GM21367 (cell line): ENCODE data around the gene ATP11A.
"Not testable (repeated sequence)": the region's sequence is repeated elsewhere in the genome, so short reads cannot be mapped to it uniquely, and the experiment has no call there.

Experiments
- ATAC-seq: cut with Tn5 transposase; IDR thresholded peaks from one replicate; pipeline ENCODE4 v1.9.1; 2021; ENCODE audit not compliant: unreplicated experiment

ATP11A gene

DNA sequence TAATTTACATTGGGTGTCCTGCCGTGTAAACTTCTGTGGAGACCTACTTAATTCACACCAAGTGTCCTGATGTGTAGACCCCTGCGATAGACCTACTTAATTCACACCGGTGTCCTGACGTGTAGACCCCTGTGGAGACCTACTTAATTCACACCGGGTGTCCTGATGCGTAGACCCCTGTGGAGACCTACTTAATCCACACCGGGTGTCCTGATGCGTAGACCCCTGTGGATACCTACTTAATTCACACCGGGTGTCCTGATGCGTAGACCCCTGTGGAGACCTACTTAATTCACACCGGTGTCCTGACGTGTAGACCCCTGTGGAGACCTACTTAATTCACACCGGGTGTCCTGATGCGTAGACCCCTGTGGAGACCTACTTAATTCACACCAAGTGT, 97.0 kb downstream of the ATP11A start:
- not testable (repeated sequence) for ATAC-seq

DNA sequence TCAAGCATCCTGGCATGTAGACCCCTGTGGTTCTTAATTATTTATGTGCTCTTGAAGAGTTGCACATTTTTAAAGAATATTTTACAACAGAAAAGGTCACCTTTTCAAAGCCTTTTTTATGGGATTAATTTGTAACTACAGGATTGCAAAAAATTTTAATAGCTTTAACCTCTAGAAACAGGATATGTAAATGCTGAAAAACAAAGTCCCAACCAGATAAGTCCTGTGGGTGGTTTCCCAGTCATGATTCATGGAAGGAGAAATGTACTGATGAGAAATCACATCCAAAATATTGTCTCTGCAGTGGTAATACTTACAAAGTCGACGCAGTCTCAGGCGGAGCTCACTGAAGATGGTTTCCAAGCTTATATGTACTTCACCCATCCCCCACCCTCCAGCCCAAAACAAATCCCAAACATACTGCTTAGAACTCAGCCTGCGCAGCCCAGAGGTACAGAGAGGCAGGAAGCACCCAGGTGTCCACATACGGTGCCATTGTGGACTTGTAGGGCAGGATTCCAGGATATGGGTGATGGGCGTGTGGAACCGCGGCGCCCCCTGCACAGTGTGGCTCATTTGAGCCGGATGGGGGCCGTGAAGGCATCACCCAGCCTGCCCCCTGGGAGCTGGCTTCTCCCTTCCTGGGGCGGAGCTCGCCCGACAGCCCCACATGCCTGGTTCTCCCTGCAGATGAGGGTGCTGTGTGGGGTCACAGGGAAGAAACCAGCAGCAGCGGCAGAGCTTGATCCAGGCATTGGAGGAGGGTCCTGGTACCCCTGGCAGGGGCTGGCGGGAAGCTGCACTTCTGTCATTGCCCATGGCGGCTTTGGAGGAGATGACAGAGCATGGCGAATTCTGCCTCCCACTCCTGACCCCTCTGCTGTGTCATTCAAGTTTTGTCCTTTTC, 101.2 kb downstream of the ATP11A start:
- ATAC-seq, result no peak

DNA sequence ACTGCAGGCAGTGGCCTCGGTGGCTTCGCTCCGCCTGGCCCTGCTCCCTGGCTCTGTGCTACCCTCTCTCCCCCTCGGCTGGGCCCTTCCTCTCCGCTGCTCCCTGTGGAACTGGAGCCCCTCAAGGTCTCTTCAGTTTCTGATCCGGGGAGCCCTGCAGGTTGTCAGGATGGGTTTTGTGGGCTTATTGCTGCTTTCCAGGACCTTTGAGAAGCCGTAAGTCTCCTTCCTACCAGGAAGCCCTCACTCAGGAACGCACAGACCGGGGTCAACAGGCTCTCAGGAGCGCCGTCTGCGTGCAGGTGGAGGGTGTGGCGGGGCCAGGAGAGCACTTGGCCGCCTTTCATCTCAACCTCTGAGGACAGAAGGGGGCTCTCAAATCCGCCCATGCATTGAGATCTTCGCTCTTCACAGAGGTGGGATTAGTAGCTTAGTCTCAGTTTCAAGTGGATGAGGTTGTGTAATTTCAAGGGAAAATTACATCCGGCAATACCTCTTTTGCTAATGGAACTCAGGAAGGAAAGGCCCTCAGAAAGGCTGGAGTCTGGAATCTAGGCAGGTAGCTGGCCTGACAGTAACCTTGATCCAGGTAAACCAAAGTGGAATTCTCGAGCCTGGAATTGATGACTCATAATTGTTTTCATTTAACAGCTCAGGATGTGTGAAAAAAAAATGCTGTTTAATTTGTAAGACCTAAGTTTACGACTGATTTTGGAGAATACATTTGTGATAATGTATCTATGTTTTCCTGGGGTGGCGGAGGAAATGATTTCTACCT, 102.0 kb downstream of the ATP11A start:
- no peak for ATAC-seq

DNA sequence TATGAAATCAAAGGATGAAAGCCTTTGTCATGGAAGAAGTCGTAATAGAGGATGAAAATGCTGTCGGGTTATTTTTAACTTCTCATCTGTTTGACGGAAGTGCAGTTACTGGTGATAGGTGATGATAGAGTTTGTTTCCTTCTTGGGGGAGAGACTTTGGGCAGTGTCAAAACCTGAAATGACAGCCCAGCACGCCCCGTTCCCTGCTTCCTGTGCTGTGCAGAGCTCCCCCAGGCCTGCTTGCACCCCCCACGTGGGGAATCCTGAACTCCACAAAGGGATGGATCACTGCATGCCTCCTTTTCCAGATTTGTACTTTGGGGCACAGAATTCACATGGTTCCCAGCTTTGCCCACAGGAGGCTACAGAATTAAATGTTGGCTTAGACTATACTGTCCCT, 102.7 kb downstream of the ATP11A start:
- ATAC-seq, result no peak

DNA sequence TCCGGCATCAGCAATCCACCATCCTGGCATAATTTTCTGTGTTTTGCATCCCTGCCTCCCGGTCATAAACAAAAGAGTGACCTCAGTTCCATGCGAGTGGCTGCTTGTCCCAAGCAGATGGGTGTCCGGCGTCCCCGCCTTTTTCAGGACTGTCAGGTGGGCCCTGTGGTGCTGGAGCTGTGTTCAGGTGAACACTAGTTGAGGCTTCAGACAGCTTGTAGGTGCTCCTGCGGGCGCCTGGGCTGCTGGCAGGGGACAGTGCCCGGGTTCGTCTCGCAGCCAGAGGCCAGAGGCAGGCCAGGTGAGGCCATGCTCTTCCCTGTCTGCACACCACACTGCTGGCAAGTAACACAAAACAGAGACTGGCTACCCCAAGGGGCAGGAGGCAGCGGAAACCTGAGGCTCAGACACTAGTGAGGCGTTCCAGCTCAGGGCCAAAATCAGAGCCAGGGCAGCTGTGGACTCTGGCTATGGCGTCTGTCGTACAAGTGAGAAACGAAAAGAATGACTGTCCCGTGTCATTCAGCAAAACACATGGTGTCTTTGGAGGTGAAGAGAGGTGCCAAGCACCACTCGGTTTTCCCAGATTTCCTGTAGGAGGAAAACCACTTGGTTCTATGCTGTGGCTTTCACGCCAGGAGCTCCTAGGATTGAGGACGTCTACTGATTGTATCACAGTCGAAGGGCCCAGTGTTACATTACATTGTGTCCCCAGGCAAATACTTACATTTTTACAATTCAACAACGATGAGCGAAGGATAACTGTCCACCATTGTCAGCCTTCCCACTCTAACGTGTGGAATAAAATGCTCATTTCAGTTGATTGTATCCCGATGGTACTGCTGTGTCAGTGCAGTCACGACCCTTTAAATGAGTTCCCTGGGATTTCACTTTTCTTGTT, 104.0 kb downstream of the ATP11A start:
- ATAC-seq, result no peak

DNA sequence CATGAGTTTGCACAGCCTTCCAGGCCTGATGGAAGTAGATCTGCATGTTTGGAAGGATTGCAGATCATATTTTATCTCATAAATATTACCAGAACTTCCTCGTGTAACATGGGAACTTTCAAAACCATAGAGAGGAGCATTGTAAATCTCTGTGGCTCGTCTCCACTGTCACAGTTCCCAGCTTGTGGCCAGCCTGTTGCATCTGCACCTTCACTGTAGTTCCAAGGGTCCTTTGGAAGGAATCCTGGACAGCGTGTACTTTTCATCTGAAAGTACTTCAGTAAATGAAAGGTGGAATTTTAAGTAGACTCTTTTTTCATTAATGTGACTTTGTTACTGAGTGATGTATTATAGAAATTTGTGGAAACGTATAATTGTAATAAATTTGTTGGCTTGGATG, 105.4 kb downstream of the ATP11A start:
- ATAC-seq, result no peak

DNA sequence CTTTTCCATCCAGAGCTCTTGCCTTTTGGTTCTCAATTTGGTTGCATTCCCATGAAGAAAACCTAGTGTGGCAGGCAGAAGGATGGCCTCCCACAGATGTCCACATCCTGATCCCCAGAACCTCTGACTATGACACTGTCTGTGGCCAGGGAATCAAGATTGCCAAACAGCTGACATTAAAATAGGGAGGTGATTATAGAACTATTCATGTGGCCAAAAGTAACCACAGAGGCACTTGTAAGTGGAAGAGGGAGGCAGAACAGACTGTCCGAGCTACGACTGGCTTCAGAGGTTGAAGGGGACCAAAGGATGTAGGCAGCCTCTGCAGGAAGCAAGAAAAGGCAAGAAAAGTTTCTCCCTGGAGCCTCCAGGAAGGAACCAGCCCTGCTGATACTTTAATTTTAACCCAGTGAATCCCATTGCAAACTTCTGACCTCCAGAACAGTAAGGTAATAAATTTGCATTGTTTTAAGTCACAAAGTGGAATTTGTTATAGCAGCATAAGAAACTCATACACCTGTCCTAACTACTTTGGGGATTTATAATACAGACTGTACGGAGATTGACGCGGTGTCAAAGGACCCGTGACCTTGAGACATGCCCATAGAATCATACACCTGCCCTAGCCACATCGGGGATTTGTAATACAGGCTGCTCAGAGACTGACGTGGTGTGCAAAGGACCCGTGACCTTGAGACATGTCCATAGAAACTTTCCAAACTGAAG, 106.5 kb downstream of the ATP11A start:
- no peak for ATAC-seq

DNA sequence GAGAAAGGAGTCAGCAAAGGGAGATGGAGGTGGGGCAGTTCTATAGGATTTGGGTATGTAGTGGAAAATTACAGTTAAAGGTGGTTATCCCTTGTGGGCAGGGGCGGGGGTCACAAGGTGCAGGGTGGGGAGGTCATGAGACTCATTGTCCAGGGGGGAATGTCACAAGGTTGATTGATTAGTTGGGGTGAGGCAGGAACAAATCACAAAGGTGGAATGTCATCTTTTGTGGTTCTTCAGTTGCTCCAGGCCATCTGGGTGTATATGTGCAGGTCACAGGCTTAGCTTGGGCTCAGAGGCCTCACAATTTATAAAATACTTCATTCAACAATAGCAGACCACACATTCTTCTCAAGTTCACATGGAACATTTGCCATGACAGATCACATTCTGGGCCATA, 109.6 kb downstream of the ATP11A start:
- no peak for ATAC-seq

DNA sequence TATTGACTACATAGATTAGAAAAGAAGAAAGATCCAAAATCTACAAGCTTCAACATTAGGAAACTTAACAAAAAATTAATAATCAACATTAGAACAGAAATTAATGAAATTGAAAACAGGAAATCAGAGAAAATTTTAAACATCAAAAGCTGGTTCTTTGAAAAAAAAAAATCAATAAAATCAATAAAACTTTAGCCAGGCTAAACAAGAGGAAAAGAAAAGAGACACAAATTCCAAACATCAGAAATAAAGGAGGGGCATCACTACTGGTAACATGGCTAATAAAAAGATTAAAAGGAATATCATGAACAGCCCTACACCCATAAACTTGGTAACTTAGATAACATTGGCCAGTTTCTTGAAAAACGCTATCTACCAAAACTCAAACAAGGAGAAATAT, 110.2 kb downstream of the ATP11A start:
- no peak for ATAC-seq

DNA sequence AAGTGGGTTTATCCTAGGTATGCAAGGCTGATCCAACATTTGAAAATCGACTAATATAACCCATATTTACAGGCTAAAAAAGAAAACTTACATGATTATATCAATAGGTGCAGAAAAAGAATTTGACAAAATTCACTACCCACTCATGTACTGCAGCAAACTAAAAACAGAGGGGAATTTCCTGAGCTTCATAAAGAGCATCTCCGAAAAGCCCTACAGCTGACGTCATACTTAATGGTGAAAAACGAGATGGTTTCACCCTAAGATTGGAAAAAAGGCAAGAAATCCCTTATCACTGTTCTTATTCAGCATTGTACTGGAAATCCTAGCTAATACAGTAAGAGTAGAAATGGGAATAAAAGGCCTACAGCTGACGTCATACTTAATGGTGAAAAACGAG, 111.0 kb downstream of the ATP11A start:
- ATAC-seq, result not testable (repeated sequence)

DNA sequence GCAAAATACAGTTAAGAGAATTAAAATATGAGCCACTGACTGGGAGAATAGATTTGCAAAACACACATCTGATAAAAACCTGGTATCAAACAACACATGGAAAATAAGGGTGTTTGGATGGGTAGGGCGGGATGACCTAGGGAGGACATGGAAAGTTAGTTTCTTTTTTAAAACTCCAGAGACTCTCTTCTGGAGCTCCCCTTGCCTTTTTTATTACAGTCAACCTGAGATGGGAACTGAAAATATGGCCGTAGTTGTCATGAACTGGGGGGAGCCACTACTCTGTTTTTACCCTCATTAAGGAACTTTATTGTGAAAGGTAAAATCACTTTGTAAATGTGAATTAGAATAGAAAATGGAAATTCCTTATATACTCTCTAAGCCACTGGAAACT, 113.0 kb downstream of the ATP11A start:
- ATAC-seq, result no peak

DNA sequence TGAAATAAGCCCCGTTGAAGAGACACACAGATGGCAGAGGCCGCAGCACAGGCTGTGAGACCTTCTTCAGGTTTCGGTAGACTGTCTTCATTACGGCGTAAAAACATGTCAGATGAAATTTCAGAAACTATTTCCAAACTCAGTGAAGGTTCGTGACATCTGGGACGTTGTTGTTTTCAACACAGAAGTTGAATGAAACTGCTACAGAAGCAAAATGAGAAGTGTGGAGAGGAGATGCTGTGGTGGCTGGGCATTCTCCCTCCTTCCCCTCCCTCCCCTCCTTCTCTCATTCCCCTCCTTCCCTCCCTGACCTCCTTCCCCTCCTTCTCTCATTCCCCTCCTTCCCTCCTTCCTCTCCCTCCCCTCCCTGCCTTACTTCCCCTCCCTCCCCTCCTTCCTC, 113.6 kb downstream of the ATP11A start:
- ATAC-seq, result peak; percentile 64

DNA sequence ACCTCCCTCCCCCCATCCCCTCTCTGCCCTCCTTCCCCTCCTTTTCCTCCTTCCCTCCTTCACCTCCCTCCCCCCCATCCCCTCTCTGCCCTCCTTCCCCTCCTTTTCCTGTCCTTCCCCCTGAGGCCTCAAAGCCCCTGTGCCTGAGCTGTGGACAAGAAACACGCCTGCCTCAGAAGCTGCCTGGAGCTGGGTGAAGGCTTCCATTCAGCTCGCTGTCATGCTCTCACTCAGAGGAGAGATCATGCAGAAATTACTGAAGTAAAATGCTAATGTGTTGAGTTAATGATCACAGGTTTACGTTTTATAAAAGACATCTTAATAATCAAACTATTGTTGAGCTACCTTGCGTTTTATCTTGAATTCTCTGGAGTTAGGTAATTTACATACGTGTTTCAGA, 114.5 kb downstream of the ATP11A start:
- no peak for ATAC-seq

DNA sequence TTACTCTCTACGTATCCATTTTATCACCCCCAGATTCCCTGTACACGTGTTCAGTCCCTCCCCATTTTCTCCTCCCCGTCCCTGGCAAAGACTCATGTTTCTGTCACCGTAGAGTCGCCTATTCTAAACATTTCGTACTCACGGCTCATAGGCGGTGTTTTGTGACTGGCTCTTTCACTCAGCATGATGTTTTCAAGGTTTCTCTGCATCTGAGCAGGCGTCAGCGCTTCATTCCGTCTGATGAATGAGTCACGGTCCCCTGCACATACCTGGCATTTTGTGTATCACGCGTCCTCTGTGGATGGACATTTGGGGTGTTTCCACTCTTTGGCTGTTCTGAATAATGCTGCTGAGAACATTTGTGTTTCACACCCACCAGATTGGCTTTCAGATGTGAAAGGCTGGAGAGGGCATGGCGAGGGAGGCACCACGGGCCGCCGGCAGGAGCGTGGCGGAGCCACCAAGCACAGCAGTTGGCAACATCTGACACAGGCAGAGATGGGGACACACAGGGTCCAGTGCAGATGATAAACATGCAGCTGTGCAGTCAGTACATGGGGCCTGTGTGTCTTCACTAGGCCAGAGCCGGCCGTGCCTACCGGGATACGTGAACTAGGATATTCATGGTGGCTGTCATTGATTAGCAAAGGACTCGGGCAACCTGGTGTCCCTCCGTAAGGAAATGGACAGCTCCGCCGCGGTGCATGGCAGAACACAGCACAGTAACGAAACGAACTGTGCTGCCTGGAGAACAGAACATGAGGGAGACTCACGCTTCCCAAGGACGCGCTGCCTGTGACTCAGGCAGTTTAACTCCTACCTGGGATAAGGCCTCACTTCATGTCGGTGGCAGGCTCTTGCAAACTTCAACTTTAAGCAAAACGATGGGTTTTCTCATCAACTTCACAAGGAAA, 117.2 kb downstream of the ATP11A start:
- no peak for ATAC-seq

DNA sequence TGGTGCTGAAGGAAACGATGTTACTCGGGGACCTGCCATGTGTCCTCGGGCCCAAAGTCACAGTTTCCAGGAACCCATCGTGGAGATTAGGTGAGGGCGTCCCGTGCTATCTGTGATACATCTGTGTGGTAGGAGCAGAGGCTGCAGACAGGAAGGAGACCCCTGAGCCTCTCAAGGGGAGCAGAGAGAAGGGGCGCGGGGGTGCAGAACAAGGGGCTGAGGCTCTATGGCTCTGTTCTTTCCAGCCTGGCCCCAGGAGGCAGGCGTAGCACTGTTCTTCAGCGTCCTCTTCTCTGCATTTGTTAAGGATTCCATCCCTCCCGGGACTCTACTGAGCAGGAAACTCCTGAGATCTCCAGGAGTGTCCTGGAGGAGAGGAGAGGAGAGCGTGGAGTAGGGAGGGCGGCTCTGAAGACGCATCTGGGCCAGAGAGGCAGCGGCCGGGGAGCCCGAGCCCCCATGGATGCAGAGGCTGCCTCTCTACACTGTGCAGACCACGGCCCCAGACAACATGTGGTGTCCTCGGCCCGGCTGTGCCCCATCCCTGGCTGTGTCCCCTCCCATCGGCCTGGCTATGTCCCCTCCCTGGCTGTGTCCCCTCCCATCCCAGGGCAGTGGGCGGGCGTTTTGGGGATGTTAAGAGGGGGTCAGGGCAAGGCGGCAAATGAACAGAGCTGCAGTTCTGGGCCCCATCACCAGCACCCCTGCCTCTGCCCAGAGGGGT, 118.0 kb downstream of the ATP11A start:
- ATAC-seq, result no peak

DNA sequence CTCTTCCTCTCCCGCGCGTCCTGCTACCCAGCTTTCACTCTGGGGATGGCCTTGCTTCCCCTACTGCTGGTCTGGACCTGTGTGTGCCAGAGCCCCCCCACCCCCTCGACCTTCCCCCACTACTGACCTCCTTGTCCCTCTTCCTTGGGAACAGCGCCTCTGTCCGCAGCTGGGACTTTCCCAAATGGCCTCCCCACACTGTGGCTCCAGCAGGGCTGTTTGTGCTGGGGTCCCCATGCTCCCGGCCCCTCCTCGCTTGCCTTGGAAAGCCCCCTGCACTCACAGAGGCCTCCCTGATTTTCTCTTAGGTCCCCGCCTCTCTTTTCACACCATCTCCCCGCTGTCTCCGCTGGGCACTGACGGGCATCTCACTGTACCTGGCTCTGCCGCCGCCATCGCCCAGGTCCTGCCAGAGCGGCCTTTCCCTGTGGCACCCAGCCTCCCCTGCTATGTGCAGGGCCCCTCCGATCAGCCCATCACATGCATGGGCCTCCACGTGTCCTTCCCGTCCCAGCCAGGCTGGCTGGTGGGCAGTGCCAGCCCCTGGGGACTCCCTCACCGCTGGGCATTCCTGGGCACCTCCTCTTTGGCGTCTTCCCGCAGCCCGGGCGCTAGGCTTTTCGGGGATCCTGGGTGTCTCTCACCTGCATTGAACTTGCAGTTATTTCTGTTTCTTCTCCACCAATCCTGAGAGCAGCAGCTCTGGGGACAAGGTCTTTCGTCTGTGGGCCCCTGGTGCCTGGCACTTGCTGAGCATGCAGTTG, 118.7 kb downstream of the ATP11A start:
- no peak for ATAC-seq

DNA sequence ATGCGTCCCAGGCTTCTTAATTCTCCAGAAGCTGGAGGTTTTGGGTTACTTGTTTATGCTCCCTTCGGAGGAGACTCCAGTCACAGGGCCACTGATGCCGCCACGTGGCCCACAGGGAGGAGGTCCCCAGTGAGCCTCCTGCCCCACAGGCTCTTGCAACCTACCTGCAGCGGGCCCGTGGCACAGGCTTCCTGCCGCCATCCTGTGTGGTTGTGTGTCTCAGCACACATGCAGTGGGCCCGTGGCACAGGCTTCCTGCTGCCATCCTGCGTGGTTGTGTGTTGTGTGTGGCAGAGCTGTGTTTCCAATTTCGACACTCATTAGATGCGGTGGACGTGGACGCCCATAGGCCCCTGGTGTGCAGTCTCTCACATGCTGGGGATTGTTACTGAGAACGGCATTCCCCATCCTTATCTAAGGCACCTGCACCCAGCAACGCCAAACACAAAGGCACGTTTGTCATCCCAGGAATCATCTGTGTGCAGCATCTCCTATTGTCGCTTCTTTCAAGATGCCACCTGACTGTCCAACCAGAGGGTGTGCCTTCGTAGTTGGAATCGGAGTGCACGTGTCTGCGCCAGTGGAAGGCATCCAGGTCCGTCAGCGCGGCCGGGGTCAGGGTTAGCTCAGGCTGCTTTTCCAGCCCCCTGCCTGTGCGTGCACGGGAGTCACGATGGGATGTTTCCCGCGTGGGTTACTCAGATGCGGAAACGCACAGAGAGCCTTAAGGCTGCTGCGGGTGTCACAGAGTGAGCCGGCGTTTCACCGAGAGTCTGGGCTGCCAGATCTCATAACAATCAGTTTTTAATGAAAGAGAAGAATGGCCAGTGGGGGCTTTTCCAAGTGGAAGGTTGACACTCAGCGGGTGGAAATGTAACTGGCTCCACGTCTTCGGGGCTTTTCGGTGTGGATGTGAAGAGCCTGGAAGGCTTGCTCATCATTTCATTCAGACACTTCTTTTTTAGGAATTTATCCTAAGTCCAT, 119.8 kb downstream of the ATP11A start:
- no peak for ATAC-seq
